HG03442 (cell line): ENCODE data around the gene MACROD2.

Experiments
- ATAC-seq: cut with Tn5 transposase; IDR thresholded peaks from one replicate; pipeline ENCODE4 v1.9.1; 2021; ENCODE audit warnings: mild to moderate bottlenecking, moderate library complexity; ENCODE audit not compliant: unreplicated experiment

MACROD2 gene

DNA sequence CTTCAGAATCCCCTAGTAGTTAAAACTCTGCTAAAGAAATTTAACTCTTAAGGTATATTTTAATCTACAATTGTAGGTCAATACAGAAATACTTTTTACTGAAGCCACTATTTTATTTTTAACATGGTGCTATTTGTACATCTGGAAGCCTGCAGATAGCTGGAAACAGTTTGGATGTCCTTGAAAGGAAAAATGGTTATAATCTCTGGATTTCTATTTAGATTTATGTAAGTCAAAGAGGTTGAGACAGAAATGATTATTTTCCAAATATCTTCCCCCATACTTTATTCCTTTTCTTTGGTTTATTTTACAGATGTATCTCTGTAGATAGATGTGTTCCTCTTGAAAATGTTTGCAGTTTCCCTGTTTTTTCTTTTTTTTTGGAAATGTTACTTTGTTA, 1575.7 kb downstream of the MACROD2 start:
- ATAC-seq: no peak

DNA sequence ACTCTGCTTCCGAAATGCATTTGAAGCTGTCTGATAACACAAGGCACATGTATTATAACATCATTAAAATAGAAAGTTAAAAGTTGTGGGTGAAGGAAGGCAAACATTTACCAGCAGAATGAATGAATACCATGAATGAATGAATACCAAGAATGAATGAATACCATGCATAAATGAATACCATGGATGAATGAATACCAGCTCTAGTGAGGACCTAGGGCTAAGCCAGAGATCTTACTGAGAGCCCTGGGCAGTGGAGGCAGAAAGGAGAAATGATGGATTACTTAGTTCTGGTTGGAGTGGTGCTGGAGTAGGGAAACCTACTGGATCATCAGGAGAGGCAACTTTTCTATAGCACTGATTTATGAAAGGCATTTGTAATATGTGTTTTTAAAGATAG, 1579.9 kb downstream of the MACROD2 start:
- ATAC-seq: no peak

DNA sequence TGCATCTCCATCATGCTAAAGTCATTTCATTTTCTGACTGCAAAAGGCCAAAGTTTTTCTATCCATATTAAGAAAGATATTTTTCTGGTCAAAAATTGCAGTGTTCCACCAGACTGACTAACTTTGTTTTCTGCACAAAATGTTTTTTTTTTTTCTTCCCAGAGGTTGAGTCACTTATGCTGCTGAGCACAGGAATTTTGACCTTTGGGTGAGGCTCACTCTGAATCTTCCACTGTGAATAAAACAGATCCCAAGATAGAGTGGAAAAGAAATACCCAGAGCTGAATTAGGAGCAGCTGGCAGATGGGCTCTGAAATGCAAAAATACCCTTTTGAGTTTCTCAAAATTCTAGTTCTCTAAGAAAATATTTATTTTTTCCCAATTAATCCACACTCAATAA, 1581.1 kb downstream of the MACROD2 start:
- no peak for ATAC-seq

DNA sequence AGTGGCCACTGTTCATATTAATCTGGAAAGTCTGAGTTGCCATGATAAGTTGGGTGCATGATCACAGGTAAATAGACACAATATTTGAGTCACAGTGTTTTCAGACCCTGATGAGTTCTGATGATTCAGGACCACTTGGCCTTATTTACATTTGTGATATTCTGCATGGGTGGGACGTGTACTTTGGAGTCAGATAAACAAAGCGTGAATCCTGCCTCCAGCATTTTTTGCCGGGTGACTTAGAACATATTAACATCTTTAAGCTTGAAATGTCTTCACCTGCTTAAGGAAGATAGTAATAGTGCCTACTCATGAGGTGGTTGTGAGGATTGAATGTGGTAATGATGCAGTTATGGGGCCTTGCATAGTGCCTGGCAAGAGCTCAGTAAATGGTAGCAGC, 1582.8 kb downstream of the MACROD2 start:
- no peak for ATAC-seq

DNA sequence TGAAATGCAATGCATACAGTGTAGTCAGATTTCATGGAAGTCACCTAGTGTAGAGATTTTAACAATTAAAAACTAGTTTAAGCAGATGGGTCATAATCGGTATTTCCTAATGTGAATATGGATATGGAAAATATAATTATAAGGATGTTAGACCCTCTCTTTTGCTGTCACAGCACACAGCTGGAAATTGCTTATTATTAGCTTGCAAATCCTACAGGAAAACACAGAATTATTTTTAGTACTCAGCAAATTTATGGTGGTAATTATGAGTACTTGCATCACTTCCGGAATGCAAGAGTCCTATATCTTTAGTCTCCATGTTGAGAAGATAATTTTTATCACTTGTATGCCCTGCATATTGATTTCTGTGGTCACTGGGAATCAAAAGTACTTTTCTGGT, 1584.4 kb downstream of the MACROD2 start:
- no peak for ATAC-seq

DNA sequence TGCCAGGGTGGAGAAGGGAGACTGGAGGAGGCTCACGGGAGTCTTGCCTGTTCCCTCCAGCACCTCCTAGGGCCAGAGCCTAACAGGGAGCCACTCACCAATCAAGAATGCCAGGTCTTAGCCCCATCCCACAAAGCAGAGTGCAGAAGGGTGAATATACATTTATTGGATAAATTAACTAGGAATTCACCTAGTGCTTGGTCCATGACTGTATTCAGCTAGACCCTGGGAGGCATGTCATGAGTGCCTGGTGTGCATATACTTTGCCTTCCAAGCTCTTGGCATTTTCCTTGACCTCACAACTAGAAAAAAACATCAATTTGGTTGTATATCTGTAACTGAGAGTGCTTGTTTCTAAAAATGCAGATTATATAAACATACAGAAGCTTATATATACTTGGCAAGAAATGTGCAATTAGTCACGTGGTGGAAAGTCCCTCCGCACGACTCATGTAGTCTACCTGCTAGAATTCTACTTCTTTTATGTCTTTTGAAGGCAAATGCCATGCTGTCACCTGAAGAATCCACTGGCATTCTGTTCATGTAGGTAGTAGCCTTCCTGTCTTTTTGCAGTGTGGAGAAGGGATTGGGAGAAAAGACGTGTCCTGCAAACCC, 1586.9 kb downstream of the MACROD2 start:
- ATAC-seq: no peak

DNA sequence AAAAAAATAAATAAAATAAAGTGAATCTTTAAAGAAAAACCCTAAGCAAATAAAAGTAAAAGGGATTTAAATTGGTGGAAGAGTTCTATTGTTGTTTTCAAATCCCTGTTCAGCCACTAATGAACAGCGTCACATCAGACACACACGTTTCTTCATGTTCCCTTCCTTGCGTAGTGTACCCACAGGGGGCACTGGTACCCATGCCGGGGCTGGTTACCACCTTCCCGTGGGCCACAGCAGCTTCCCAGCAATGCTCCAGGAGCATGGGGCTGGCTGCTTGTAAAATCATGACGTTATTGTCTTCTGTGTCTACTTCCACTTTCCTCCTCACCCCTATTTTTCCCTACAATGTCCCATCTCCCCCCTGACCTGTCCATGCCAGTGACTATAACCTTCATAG, 1589.2 kb downstream of the MACROD2 start:
- no peak for ATAC-seq

DNA sequence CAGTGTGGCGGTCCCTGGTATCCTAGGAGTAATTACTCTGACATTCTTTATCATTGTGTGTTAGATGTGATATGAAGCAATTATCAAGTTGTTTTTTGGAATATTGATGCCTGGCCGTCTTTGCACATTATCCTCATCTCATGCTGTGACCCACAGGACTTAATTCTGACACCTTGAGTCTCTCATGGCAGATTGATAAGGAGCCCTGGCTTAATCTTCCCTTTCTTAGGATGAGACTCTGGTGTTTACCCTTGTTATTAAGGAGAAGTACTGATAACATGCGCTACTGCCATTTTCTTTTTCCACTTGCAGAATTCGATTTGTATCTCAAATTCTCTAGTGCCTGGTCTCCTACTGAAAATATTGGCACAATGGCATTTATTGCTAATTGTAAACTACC, 1597.8 kb downstream of the MACROD2 start:
- ATAC-seq: no peak

DNA sequence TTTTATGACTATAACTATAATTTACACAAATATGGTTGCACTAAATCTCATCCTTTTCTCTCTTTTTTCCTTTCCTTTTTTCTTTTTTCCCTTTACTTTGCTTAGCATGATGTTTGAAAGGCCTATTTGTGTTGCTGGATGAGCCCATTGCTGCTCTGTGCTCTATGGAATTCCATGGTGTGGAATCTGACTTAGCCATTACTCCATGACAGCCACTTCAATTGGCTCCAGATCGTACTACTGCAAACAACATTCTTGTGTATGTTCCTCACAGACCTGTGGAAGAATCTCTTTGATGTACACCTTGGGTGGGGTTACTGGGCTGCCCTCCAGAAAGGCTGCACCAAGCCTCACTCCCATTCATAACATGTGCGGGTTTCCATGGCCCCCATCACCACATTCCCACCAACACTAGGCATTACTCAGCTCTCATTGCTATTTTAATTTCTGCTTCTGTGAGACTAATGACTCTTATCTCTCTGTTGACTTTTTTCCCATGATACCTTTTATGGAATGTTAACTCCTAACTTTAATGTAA, 1598.9 kb downstream of the MACROD2 start:
- ATAC-seq: no peak

DNA sequence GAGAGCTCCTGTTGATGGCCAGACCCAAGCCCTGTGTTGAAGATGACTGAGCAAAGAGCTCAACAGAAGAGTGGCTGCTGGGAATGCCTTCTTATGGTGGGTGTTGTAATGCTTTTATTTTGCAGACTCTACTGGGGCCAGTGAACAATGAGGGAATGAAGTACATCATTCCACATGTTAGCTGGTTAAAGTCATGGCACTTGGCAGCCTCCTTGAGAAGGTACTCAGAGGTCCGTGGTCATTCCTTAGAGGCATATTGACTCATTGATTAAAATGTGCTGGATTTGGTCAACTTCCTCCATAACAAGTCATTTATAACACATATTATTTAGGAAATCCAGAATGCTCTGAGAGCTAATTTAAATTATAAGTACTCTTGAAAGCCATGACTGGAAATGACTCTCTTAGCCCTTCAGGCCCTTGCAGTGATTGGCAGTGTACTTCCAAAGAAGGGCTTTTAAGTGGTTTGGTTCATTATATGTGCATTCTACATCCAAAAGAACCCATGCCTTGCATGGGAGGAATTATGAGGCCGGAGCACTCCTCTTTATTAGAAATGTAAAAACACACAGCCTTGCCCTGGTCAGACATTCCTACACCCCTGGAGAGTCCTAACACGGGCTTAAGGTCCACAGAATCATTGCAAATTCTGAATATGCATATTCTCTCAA, 1601.0 kb downstream of the MACROD2 start:
- no peak for ATAC-seq

DNA sequence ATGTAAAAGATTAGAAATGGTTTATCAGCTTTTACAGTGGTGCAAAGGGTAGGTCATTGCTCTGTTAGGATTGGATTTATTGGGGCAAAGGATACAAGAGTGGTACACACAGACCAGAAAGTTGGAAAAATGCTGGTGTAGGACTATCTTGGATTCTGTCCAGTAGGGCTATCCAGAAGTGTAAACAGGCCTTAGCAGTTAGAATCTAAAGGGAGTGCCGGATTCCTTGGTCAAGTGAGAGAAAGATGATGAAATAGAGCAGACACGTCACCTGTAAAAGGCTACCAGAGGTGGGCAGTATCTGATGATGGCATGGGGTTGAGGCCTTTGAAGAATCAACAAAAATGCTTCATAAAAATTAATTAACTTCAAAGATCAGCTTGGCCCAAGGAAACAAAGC, 1602.0 kb downstream of the MACROD2 start:
- no peak for ATAC-seq

DNA sequence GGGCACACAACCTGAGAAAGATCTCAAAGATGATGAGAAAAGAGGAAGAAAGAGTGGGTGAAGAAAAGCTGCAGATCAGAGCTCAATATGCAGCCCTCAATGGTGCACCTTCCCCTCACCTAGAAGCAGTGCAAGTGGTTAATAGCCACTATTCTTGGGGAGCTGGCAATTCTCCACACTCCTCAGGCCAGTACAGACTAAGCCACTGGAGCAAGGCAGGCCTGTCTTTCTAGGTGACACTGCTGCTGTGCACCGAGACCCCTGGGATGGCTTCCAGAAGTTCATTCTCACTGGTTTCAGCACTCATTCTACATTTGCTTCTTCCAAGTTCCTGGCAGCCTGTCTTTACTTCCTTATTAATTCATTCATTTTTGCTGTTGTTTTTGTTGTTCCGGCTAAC, 1604.6 kb downstream of the MACROD2 start:
- no peak for ATAC-seq

DNA sequence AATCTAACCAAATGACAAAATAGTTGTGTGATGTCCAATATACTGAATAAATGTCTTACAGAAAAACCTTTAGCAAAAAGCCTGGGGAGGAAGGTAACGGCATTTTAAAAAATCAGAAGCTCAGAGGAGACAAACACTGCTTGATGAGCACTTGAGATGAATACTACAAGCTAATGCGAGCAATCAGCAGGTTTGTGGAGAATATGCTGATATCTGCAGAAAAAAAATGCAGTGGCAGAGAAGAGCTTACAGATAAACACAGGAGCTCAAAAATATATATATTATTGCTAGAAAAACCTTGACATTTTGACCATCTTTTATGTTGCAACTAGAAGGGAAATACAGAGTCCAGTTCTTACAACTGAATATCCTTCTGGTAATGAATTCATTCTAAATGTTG, 1605.2 kb downstream of the MACROD2 start:
- no peak for ATAC-seq

DNA sequence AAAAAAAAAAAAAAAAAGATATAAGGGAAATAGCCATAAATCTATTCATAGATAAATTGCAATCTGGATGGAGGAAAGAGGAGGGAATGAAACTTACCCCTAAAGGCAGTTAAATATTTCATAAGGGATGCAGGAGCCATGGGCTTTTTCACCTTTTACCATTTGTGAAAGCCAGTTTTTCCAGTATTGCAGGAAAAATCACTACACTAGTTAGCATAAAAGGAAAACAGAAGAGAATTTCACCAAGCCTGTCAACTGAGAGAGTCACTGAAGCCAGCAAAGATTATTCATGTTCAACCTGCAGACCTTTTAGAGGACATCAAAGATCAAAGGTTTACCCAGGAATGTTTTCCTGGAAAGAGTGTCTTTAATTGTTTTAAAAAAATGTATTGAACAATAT, 1608.2 kb downstream of the MACROD2 start:
- ATAC-seq: no peak

DNA sequence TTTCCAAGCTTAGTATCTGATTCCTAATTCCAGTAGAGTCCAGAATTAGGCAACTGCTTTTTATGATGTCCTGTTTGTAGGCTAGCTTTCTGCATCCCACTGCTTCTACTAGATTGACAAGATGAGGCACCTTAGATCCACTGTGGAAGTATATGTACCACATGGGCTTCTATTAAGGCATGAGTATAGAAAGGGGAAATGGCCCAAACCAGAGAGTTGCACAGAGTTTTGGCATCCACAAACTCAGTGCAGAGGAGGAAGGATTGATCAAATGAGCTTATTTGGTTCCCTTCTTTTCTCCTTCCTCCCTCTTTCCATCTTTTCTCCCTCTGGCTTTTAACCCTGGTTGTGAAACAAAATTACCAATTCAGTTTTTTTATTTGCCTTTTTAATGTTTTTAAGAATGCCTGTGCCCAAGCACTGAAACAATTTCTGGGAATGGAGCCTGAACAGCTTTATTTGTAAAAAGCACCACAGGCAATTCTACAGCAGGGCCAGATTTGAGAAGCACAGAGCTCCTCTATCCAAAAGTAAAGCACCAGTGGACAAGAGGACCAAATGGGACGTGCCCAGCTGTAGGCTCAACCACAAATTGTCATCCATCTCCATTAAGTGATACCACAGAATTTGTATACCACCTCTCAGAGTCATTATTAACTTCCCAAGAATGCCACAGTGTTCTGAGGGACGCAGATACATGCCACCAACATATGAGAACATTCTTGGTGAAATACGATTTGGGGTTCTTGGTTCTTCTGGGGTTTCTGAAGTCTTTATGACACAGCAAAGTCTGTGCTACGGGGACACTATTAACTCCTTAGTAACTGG, 1608.9 kb downstream of the MACROD2 start:
- ATAC-seq: no peak

DNA sequence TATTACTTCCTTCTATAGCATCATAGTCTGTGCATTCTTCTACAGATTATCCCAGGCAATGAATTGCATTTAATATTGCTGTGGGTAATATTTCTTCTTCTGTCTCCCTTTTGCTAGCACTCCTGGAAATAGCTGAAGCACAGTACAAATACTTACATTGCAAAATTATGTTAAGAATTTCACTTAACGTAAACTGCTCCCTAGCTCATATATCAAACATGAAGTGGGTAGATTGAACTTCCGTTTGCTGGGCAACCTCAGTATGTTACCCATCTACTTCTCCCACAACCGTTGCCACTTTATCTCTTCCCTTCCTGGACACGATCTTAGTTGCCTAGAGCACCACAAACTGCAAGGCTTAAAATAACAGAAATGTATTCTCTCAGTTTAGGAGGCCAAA, 1614.6 kb downstream of the MACROD2 start:
- ATAC-seq: no peak

DNA sequence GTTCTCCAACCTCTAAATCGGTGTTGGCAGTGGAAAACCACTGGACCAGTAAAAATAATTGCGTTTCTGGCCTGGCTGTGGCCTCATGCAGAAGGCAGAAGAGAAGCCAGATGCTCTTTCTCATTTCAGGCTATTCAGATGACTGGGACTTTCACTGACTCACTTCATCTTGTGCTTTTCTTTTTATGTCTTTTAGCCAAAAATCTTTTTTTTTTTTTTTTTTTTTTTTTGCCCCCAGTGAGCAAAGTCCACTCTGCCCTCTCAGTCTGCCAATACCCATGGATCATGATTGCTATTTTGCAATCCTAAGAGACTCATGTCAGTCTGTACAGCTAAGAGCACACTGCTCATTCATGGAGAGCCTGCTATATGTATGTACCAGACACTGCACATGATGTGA, 1615.5 kb downstream of the MACROD2 start:
- ATAC-seq: no peak

DNA sequence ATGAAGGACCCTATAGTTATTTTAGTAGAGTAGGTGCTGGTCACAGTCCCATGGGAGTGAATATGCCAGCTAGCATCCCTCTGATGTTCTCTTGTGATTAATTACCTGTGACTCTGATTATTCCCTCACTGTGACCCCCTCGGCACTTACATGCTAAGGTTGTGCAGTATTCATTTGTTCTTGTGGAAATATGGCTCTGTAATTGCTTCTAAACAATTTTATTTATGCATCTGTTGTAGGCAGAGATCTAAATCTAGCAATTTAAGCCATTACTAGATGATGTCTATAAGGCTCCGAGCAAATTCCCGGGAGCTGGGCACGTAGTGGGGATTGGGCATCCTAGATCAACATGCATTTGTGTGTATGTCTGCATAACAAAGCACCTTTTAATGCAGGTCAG, 1616.2 kb downstream of the MACROD2 start:
- no peak for ATAC-seq

DNA sequence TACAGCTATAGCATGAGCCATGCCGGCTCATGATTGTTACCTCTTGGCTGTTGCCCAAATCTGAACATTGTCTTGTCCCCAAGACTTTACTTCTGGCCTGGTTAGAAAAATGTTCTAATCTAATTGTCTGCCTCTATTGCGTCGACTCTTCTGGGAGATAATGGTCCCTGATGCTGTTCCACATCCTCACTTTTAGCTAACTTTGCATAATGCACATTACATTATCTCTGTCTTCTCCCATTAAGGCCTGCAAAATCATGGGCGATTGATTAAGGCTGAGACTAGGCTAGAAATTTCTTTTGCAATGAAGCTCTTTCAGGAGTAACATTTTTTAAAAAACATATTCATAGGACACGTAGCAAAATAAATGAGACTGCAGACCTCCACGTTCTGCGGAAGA, 1616.9 kb downstream of the MACROD2 start:
- ATAC-seq: no peak

DNA sequence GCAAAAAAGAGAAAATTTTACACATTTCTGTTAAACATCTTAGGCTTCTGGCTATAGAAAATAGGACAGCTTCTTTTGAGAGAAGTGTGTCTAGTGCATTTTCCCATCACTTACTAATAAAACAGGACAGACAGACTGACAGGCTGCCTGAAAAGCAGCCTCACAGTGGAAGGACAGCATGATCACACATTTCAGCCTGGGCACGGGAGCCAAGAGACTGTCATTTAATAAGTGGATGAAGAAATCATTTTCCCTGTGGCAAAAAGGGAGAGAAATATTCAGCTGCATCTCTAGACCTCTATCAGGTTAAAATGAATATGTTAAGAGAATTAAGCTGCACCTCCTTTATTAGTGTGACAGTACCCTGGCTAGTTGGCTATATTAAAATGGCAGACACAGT, 1617.5 kb downstream of the MACROD2 start:
- ATAC-seq: no peak

DNA sequence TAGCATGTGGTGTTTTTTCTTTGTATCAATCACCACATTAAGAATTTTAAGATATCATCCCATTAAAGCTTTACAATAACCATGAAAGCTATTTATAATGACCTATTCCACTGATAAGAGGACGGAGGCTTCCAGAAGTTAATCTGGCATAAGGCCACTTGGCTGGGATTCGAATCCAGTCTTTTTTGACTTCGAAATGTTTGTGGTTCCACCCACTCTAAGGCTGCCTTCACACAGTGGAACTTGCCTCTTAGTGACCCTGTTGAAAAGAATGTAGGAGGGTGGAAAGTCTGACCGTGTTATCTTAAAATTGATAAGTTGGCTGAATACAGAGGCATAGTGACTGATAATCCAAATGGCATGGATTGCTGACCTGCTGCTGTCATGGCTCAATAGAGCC, 1618.2 kb downstream of the MACROD2 start:
- no peak for ATAC-seq

DNA sequence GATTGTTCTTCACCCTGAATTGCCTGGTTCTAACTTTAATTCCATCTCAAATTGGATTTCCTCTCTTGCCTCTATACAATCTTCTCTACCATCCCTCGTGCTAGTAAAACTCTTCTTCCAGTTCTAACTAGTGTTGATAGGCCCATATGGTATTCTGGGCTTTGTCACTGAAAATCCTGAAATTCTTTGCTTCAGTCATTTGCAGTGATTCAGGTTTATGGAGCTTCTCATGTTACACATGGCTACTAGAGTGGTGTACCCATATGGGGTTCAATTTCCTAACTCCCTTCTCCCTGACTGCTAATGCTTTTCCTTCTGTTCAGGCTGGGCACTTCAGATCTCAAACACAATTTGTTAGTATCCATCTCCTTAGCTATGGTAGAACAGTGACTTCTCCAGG, 1621.3 kb downstream of the MACROD2 start:
- ATAC-seq: no peak
